Astrocyte of the cerebellum (primary cell): ENCODE results near the gene TMEM98.
A peak's percentile ranks its signal among the peaks of the same experiment; 100 is the strongest.
"Not testable (repeated sequence)": the region's sequence is repeated elsewhere in the genome, so short reads cannot be mapped to it uniquely, and the experiment has no call there.

Experiments used
- DNase-seq: peaks from one replicate; pipeline ENCODE4 v3.0.0-alpha.2; 2011; ENCODE audit warnings: low read depth
- H3K4me3 ChIP-seq: 2 replicates; pipeline ENCODE4 v1.5.1; 2011; ENCODE audit warnings: mild to moderate bottlenecking, low read depth, low read length, moderate library complexity
- CTCF ChIP-seq: IDR thresholded peaks from 2 replicates; pipeline ENCODE4 v1.5.1; 2012; ENCODE audit warnings: low read length, low read depth, moderate library complexity, mild to moderate bottlenecking; ENCODE audit errors: missing control alignments
- in situ Hi-C: cut with HindIII; loops from 2 replicates; pipeline ENCODE4 v1.10.0; 2017; ENCODE audit warnings: low sequenced_read_pairs

The TMEM98 gene

GRCh38 chr17:32926183-32926582 is 1.8 kb upstream of the TMEM98 start:
- no peak for TF ChIP-seq CTCF
- H3K4me3 ChIP-seq: no peak overlapping the region
- DNase-seq: no peak
- in situ Hi-C loops: no loop called here

GRCh38 chr17:32926789-32927188 is 1.2 kb upstream of the TMEM98 start:
- H3K4me3 ChIP-seq, in situ Hi-C loops, DNase-seq: not testable (repeated sequence)

GRCh38 chr17:32927201-32927723 is 691 bp upstream of the TMEM98 start:
- in situ Hi-C loops: no loop called here
- no peak for TF ChIP-seq CTCF
- DNase-seq: no peak
- peak overlapping the region; percentile 56 for H3K4me3 ChIP-seq

GRCh38 chr17:32928586-32929535 is 908 bp downstream of the TMEM98 start:
- in situ Hi-C loops: no loop called here
- DNase-seq: no peak
- H3K4me3 ChIP-seq: peak overlapping the region; percentile 56
- no peak for TF ChIP-seq CTCF

- peak overlapping the region; percentile 56 for H3K4me3 ChIP-seq
- no peak for DNase-seq
- TF ChIP-seq CTCF: no peak
- in situ Hi-C loops: no loop called here
These were observed 1.6 kb downstream of the TMEM98 start for GRCh38 chr17:32929588-32929987.

GRCh38 chr17:32930512-32930911 is 2.6 kb downstream of the TMEM98 start:
- in situ Hi-C loops: no loop called here
- no peak for DNase-seq

More at GRCh38 chr17:32930512-32930911, 2.6 kb downstream of the TMEM98 start:
- no peak for TF ChIP-seq CTCF
- no peak overlapping the region for H3K4me3 ChIP-seq
